Measurements from ENCODE around the gene PIEZO2. TPM values are rescaled to one million over a fixed set of nuclear protein-coding genes. Genes with fewer than 3 reads are reported as not detected.

The PIEZO2 gene
- total and polyA plus RNA-seq, 2 experiments from 2014 or later, result 24.5 to 70.8 TPM

- WGBS (ENCODE audit: low lambda C conversion rate, missing lambda C conversion rate), result 68% methylated on average over 3 of the region's 3 CpGs
These were observed 378.2 kb downstream of the PIEZO2 start for GRCh38 chr18:10771053-10771709.

GRCh38 chr18:10770264-10770663 is 379.1 kb downstream of the PIEZO2 start:
- no peaks in the 10 kb centered on the region for H4K20me1 ChIP-seq (ENCODE audit: insufficient read depth, poor library complexity, severe bottlenecking)
- no peaks in the 10 kb centered on the region for H3K27me3 ChIP-seq
- no peaks in the 10 kb centered on the region for H3K9me3 ChIP-seq (ENCODE audit: low read depth)
- H3K27ac ChIP-seq, result no peak overlapping the region
- no peak overlapping the region for H2AFZ ChIP-seq
- H3K36me3 ChIP-seq (replicated peaks; ENCODE audit: insufficient read depth, low read depth), result no peaks in the 10 kb centered on the region
- WGBS (ENCODE audit: low lambda C conversion rate, missing lambda C conversion rate), result 92% methylated on average over 2 of the region's 2 CpGs
- no peaks in the 10 kb centered on the region for H3K4me1 ChIP-seq (ENCODE audit: insufficient read depth)
- no peaks in the 10 kb centered on the region for H3K79me2 ChIP-seq
- no peak for DNase-seq (ENCODE audit: low spot score)
- no peak overlapping the region for H3K4me2 ChIP-seq
- no peak overlapping the region for H3K4me3 ChIP-seq
- H3K9me2 ChIP-seq (replicated peaks; ENCODE audit: insufficient read depth), result no peaks in the 10 kb centered on the region
- no peak for TF ChIP-seq EZH2phosphoT487 (IDR thresholded peaks at IDR 0.05; ENCODE audit: low read depth, severe bottlenecking, unreplicated experiment)
- no peak for TF ChIP-seq CTCF (IDR thresholded peaks at IDR 0.05; ENCODE audit: poor library complexity)
- no peak for TF ChIP-seq EZH2 (IDR thresholded peaks at IDR 0.05; ENCODE audit: borderline replicate concordance)

More at GRCh38 chr18:10771053-10771709, 378.2 kb downstream of the PIEZO2 start:
- H3K4me2 ChIP-seq, result no peak overlapping the region
- H2AFZ ChIP-seq, result no peak overlapping the region
- H3K27ac ChIP-seq, result no peak overlapping the region
- TF ChIP-seq CTCF (IDR thresholded peaks at IDR 0.05; ENCODE audit: poor library complexity) (no peak), EZH2 (IDR thresholded peaks at IDR 0.05; ENCODE audit: borderline replicate concordance) (no peak), EZH2phosphoT487 (IDR thresholded peaks at IDR 0.05; ENCODE audit: low read depth, severe bottlenecking, unreplicated experiment) (no peak)
- no peaks in the 10 kb centered on the region for H3K4me1 ChIP-seq (ENCODE audit: insufficient read depth)
- no peak overlapping the region for H3K4me3 ChIP-seq
- no peak for DNase-seq (ENCODE audit: low spot score)
- H3K27me3 ChIP-seq, result no peaks in the 10 kb centered on the region
- H4K20me1 ChIP-seq (ENCODE audit: insufficient read depth, poor library complexity, severe bottlenecking), result no peaks in the 10 kb centered on the region
- no peaks in the 10 kb centered on the region for H3K79me2 ChIP-seq
- no peaks in the 10 kb centered on the region for H3K9me2 ChIP-seq (replicated peaks; ENCODE audit: insufficient read depth)
- no peaks in the 10 kb centered on the region for H3K9me3 ChIP-seq (ENCODE audit: low read depth)
- no peaks in the 10 kb centered on the region for H3K36me3 ChIP-seq (replicated peaks; ENCODE audit: insufficient read depth, low read depth)

- no peaks in the 10 kb centered on the region for H4K20me1 ChIP-seq (ENCODE audit: insufficient read depth, poor library complexity, severe bottlenecking)
- no peaks in the 10 kb centered on the region for H3K9me2 ChIP-seq (replicated peaks; ENCODE audit: insufficient read depth)
- no peaks in the 10 kb centered on the region for H3K27me3 ChIP-seq
- 65% methylated on average over 5 of the region's 5 CpGs for WGBS (ENCODE audit: low lambda C conversion rate, missing lambda C conversion rate)
- no peaks in the 10 kb centered on the region for H3K79me2 ChIP-seq
- no peak overlapping the region for H3K4me3 ChIP-seq
- no peaks in the 10 kb centered on the region for H3K4me1 ChIP-seq (ENCODE audit: insufficient read depth)
- no peak overlapping the region for H2AFZ ChIP-seq
- TF ChIP-seq CTCF (IDR thresholded peaks at IDR 0.05; ENCODE audit: poor library complexity) (no peak), EZH2phosphoT487 (IDR thresholded peaks at IDR 0.05; ENCODE audit: low read depth, severe bottlenecking, unreplicated experiment) (no peak), EZH2 (IDR thresholded peaks at IDR 0.05; ENCODE audit: borderline replicate concordance) (no peak)
- H3K27ac ChIP-seq, result no peak overlapping the region
- no peak for DNase-seq (ENCODE audit: low spot score)
- H3K9me3 ChIP-seq (ENCODE audit: low read depth), result no peaks in the 10 kb centered on the region
- H3K36me3 ChIP-seq (replicated peaks; ENCODE audit: insufficient read depth, low read depth), result no peaks in the 10 kb centered on the region
- no peak overlapping the region for H3K4me2 ChIP-seq
These were observed 381.1 kb downstream of the PIEZO2 start for GRCh38 chr18:10768221-10768620.

Data from hepatocyte (in vitro differentiated cells).